NCI-H82 treated with DMSO at 0.1 percent for 48 hours (cell line): Measurements from ENCODE around the gene SELENOI.

ENCODE experiments used
- DNase-seq: peaks from one replicate; lab custom pipeline; 2025; ENCODE audit not compliant: unreplicated experiment; lab: John Stamatoyannopoulos, UW

Gene SELENOI

DNA sequence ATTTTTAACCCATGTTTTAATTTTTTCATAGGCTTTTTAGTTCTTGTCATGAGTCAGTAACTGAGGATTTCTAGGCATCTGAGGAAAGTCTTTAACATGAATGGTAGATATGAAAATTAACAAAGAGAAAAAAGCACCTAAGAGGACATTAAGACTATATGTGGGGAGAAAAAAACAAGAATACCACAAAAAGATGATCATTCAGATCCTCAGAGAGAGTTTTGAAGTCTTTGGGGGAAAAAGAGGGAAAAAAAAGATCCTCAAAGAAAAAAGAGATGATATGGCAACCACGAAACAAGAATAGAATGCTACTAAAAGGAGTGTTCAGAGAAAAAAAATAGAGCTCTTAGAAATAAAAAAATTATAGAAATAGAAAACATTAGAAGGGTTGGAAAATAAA lies 63.8 kb downstream of the SELENOI start:
- no peak for DNase-seq

DNA sequence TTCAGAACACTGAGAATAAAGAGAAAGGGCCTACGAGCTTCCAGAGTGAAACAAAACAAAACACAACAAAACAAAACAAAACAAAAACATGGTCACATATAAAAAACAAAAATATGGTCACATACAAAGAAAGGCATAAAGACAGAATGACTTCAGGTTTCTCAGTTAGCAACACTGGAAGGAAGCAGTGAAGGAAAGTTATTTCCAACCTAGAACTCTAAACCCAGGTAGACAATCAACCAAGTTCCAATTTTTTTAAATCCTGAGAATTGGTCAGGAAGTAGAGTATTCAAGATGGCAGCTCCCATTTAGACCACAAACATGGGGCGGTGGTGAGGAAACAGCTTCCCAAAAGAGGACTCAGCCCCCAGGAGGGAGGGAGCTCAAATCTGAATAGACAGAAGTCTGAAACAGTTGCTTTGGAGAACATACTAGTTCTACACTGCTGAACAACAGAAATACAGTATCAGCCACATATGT lies 64.9 kb downstream of the SELENOI start:
- no peak for DNase-seq

DNA sequence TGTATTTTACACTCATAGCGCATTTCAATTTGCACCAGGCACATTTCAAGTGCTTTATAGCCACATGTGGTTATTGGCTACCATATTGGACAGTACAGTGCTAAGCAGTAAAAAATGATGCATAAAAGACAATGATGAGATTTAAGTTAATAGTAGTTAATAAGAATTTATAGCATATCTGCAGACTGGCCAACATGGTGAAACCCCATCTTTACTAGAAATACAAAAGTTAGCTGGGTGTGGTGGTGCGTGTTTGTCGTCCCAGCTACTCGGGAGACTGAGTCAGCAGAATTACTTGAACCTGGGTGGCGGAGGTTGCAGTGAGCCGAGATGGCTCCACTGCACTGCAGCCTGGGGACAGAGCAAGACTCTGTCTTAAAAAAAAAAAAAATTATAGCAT lies 65.5 kb downstream of the SELENOI start:
- DNase-seq, result no peak

DNA sequence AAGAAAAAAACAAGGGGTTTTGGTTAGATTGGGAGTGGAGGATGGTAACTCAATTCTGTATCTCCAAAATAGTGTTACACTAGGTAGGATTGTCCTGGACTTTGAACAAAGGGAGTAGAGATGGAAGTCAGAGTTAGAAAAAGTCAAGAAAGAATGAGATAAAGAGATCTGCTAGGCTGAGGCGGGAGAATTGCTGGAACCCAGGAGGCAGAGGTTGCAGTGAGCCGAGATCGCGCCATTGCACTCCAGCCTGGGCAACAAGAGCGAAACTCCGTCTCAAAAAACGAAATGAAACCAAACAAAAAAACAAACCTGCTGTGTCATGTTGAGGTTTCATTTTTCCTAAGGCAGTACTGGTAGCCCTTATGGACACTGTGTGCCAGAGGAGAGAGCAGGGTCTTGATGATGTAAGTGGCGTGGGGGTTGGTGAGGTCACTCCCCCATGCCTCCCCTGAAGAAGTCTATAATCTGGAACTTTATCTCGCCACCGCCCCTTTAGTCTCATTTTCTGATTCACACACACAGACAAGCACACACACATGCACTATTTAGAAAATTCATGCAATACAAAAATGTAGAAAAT lies 66.2 kb downstream of the SELENOI start:
- no peak for DNase-seq

DNA sequence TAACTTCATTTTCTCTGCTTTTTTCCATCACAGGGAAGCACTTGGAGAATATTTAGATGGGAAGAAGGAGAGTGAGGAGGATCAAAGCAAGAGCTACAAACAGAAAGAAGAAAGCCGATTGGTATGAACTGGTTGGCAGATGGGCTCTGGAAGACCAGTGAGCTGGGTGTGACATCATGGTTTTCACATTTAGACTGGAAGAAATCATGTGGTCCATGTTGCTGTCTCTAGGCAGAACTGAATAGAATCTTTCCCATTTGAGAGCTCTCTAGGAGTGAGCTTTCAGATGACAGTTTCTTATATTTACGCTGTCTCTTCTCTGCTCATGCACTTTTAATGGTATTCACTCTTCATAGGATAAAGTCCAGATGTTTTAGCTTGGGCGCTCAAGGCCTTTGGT lies 68.4 kb downstream of the SELENOI start:
- DNase-seq, result no peak

DNA sequence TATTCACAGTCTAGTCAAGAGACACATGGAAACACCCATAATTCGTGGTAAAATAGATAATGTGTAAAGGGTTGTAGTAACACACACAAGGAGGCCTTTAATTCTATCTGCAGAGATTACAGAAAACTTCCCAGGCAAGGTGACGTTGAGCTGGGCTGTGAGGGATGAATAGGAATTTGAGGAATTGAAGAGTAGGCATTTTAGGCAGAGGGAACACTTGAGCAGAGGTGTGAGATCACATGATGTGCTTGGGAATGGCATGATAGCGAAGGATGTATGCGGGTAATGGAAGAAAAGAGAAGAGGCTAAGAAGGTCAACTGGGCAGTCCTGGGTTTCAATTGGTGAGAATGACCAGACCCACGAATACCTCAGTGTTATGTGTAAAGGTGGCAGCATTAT lies 76.0 kb downstream of the SELENOI start:
- DNase-seq, result no peak

DNA sequence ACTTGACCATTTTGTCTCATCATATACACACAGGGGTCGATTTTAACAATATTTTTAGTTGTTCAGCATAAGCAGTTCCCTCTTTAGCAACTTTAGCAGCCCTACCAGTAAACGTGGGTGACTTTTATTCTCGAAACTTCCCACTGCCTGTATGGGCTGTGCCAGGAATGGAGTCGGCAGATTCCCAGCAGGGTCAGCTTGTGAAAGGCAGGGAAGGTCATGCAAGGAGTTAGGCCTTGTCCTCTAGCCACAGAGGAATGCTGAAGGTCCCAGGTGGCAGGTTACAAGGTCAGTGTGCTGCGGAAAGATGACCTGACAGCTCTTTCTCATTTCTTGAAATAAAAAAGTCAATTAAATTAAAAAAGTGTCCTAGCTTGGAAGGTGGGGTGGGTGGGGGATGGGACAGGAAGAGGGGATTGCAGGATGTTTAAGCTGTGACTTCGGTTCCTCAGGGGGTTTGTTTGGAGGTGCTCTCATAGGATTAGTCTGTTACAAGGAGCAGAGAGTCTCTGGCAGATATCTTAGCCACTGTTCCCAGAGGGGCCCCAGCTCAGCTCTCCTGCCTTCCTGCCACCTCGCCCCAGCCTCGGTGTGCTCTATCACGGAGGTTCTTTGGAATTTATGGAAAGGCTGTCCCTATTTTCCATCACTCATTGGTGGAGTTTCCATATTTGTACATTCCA lies 77.1 kb downstream of the SELENOI start:
- no peak for DNase-seq

DNA sequence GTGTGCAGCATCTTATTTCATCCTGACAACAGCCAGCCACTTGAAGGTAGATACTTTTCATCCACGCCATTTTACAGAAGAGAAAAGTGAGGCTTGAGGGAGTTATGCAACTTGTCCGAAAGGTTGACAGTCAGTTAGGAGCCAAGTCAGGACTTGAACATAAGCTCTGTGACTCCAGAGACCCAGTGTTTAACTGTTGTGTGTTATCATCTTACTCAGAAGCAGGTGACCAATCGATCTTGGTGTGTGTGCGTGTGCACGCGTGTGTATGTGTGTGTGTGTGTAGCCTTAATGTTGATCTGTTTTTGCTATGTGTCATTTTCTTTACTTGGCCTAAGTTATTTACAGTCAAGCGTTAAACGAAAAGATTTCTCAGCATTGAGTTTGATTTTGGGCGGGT lies 77.8 kb downstream of the SELENOI start:
- DNase-seq, result no peak

DNA sequence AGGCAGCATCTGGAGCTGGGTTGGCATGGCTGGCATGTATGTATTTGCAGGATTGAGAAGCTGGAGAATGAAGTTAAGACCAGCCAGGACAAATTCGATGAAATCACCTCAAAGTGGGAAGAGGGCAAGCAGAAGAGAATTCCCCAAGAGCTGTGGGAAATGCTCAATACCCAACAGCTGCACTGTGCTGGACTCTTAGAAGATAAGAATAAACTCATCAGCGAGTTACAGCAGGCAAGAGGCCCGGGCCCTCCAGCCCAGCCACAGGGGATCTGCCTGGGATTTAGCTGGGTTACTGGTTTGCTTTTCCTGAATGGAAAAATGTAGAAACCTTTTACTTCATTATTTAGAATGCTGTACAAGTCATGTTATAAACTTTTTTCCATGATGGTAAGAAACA lies 78.3 kb downstream of the SELENOI start:
- DNase-seq, result no peak

DNA sequence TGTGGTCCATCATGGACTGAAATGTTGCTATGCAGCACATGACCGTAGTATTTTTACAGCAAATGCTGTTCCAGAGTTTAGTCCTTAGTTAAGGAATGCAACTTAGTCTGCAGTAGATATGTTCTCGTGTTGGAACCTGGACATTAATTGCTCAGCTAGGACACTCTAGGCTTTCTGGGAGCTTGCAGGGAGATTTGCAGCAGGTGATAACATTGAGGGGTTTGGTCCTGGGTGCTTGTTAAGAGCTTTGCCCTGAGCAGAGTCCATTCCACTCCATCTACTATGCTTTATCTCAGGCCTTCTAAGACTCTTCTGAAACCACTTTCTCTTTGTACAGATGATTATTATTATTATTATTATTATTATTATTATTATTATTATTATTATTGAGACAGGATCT lies 82.9 kb downstream of the SELENOI start:
- DNase-seq, result no peak

DNA sequence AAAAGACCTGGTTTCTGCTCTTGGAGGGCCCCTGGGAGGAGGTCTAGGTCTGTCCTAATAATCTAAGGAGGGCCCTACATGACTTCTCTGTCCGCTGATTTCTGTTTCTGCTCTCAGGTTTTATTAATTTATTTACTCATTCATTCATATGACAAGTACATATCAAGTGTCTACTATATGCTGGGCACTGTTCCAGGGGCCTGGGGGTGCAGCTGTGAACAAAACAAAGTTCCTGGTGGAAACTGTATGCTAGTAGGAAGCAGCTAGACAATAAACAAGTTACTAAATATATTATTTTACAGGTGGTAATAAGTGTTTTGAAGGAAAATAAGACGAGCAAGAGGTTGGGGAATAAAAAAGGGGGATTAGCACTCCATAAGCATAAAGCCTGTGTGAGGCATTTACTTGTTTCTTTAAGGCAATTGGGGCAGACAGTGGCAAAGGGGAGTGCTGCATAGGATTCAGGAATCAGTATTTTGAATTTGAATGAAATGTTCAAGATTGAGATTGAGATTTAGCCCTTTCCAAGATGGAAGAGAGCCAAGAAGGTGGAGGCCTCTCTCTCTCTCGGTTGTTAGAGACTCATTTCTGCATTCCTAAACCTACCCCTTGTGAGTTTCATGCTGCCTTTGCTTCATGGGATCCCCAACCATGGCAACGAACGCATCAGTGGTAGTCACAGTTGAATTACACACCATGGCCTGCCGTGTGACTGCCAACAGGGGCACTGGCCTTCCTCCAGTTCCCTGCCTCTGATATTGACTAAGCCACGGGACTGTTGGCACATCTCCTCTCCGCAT lies 84.0 kb downstream of the SELENOI start:
- no peak for DNase-seq

DNA sequence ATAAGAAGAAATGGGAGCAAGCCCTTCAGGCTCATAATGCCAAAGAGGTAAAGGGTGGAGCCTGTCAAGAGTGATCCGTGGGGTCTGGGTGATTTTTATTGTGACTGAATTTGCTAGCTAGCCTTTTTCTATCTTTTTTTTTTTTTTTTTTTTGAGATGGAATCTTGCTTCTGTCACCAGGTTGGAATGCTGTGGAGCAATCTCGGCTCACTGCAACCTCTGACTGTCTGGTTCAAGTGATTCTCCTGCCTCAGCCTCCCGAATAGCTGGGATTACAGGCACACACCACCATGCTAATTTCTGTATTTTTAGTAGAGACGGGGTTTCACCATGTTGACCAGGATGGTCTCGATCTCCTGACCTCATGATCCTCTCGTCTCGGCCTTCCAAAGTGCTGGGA lies 84.9 kb downstream of the SELENOI start:
- no peak for DNase-seq

DNA sequence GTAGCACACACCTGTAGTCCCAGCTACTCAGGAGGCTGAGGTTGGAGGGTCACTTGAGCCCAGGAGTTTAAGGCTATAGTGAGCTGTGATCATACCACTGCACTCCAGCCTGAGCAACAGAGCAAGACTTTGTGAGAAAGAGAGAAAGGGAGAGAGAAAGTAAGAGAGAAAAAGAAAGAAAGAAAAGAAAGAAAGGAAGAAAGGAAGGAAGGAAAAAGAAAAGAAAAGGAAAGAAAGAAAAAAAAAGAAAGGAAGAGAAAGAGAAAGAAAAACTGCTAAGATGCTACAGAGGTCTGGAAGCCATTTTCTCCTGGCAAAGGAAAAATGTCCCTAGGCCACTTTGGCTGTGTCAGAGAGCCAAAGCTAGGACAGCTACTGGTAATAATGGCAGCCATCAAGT lies 86.4 kb downstream of the SELENOI start:
- DNase-seq, result no peak

DNA sequence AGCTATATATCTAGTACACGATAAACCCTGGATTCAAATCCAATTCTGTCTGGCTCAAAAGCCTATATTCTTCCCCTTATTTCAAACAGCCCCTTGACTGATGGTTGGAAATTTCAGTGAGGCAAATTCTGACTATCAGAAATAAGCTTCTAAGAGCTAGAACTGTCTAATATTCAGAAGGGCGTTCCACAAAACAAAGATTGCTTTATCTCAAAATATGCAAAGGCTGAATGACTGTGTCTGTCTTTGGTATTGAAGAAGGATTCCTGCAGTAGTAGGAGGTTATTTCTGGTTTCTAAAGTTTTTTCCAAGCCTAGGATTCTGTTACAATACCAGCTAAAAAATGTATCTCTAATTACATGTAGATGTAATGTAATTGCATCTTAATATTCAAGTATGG lies 86.9 kb downstream of the SELENOI start:
- no peak for DNase-seq

DNA sequence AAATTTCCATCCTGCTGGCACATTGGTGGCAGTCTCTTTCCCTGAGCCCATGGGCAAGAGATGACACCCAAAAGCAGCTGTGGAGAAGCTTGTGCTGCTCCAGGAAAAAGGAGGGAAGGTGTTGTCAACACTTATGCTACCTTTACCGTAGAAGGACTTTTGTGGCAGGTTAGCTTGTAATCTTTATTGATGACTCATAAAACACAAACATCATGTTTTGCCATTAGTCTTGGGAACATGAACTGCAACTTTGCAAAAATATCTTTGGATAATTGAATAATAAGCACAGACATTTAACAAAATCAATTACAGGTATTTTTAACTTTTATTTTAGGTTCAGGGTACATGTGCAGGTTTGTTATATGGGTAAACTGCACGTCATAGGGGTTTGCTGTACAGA lies 89.2 kb downstream of the SELENOI start:
- no peak for DNase-seq

DNA sequence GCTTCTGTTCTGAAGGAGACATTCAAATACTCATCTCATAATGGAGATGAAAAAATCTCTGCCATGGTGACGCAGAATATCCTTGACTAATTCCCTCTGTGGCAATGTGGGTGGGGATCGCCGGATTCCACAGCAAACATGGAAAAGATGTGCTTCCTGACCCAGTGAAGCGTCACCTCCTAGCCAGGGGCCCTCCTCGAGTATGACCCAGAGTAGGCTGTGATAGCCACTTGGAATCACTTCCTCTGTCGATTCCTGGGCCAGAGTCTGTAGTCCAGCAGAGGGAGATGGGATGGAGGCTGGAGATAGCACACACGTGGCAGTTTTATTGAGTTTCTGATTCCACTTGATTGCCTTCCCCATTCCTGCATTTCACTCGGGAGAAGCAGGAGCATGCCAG lies 92.6 kb downstream of the SELENOI start:
- no peak for DNase-seq

DNA sequence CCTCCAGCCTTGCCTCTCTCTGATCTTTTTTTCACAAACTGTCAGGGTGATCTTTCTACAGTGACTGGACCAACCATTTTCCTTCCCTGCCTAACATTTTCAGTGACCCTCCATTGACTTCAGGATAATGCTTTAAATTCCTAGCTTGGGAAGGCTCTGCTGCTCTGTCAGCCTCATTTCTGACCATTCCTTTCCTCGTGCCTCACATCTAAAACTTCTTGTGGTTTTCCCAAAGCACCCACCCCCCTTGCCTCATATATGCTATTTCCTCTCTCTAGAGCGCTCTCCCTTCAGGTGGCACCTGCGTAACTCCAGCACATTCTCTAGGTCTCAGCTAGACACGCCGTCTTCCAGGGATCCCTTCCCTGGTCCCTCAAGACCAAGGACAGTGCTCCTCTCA lies 93.0 kb downstream of the SELENOI start:
- no peak for DNase-seq

DNA sequence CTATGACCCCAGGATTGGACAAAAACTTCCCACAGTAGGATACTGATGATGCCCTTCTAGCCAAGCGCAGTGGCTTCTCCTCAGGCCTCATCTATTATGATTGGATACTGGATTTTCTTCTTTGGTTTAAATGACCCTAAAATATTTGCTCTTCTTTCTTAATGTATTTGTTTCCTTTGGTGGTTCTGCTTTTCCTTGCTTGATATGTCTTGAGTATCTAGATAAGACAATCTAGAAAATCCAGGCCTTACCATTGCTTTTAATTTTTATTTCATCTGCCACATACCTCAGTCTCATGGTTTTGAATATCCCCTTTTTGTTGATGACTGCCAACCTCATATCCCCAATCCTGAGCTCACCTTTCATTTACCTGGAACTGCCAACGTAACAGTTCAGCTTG lies 96.4 kb downstream of the SELENOI start:
- DNase-seq, result no peak

DNA sequence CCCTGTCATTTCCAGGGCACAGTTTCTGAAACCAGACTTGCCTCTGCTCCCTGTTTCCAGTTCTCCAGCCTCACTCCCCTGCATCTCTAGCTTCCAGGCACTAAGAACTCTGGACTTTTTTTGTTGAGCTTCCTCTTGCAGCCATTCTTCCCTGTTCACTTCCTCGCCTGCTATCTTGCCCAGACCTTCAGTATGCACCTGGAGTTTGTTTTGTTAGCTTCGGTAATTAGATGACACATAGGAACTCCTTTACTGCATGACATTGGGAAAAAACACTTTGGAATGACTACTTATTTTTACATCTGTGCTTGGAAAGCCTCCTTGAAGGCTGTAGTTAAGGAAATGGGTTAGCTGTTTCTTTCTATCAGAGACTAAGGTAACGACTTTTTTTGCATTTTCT lies 96.8 kb downstream of the SELENOI start:
- no peak for DNase-seq

DNA sequence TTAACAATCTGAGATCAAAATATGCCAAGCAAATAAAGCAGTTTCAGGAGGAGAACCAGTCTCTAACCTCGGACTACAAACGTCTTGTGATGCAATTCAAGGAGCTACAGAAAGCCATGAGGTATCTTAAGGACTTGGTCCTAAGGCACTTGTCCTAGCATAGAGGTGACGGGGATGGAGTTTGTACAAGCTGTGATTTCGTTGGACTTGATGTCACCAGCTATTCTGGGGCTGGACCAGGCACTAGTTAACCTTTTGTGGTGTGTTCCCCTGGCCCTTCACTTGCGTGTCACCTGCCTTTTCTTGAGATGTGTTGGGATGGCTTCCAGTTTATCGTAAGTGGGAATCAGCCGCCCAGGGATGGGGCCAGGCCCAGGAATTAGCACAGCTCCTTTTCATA lies 98.3 kb downstream of the SELENOI start:
- no peak for DNase-seq
